Testis (tissue), 3 donors: ENCODE data around the gene IKBIP. TPM values are rescaled to one million over a fixed set of nuclear protein-coding genes. Genes with fewer than 3 reads are reported as not detected.

Experiments
- DNase-seq: peaks from one replicate; pipeline ENCODE4 v3.0.0-alpha.2; 2019
- H3K27ac ChIP-seq, 2 donors: fragments of 200-600 bp; sonication (generic); one replicate each; pipeline ENCODE4 v1.5.1; 2019
- H3K27me3 ChIP-seq: fragments of 200-600 bp; sonication (generic); one replicate; pipeline ENCODE4 v1.5.1; 2019
- H3K36me3 ChIP-seq: fragments of 200-600 bp; sonication (generic); one replicate; pipeline ENCODE4 v1.5.1; 2017; ENCODE audit warnings: low read depth; ENCODE audit errors: missing control alignments
- H3K4me1 ChIP-seq: fragments of 200-600 bp; sonication (generic); one replicate; pipeline ENCODE4 v1.5.1; 2019
- H3K4me3 ChIP-seq, 2 donors: fragments of 200-600 bp; sonication (generic); one replicate each; pipeline ENCODE4 v1.5.1; 2017 to 2019
- H3K9me3 ChIP-seq: fragments of 200-600 bp; sonication (generic); one replicate; pipeline ENCODE4 v1.5.1; 2017
- POLR2A ChIP-seq: fragments of 450-650 bp; IDR thresholded peaks from one replicate; pipeline ENCODE4 v1.6.1; 2017; ENCODE audit warnings: antibody characterized with exemption, mild to moderate bottlenecking, moderate library complexity
- WGBS, 2 donors: methylation state at CpG; one replicate each; pipeline ENCODE4 v1.1.5; 2018; 5-methylcytosine and 5-hydroxymethylcytosine counted together
- intact Hi-C: fragments of 100-400 bp; cut with DNase I; formaldehyde crosslinking; loops from one replicate; pipeline ENCODE4 v1.15.1; 2023; ENCODE audit warnings: low total_unique reads
- polyA plus RNA-seq: library from polyadenylated mRNA; stranded (reverse); fragments of 350-450 nt; fragmentation: Illumina TruSeq; extraction: RNeasy Lipid Tissue Mini Kit (QIAGEN cat#74804); gene quantifications from one replicate; pipeline ENCODE4 v1.2.3, GENCODE V29; 2014; ENCODE audit warnings: low read depth, low replicate concordance; ENCODE audit not compliant: insufficient read depth
- total RNA-seq, 2 donors: library from RNA; depleted of rRNA; stranded (reverse); fragments of >200 nt; gene quantifications; one replicate each; pipeline ENCODE4 v1.2.3, GENCODE V29; 2016
- TF ChIP-seq, protein P1 (sequence below), 3 experiments: fragments of 450-650 bp in 2 of 3; fragments of 200-600 bp in 1 of 3; sonication (generic) in 1 of 3; IDR thresholded peaks; one replicate each; pipeline ENCODE4 v1.5.1; 2016 to 2019; ENCODE audit warnings: antibody characterized with exemption in 3 of 3, mild to moderate bottlenecking in 2 of 3, moderate library complexity in 1 of 3

The IKBIP gene
- total and polyA plus RNA-seq, 3 donors from 2014 or later = 3.7 to 7.7 (median 7.4) TPM

- Histone ChIP-seq H3K27me3 (no peaks in the 10 kb centered on the region), H3K9me3 (no peaks in the 10 kb centered on the region), H3K27ac (no peak overlapping the region), H3K4me1 (no peaks in the 10 kb centered on the region), H3K4me3 (no peak overlapping the region), H3K36me3 (no peaks in the 10 kb centered on the region)
- WGBS, 2 donors = 81 to 91% methylated on average over 1 of the region's 1 CpG
- DNase-seq = no peak
- TF ChIP-seq, protein P1, sequence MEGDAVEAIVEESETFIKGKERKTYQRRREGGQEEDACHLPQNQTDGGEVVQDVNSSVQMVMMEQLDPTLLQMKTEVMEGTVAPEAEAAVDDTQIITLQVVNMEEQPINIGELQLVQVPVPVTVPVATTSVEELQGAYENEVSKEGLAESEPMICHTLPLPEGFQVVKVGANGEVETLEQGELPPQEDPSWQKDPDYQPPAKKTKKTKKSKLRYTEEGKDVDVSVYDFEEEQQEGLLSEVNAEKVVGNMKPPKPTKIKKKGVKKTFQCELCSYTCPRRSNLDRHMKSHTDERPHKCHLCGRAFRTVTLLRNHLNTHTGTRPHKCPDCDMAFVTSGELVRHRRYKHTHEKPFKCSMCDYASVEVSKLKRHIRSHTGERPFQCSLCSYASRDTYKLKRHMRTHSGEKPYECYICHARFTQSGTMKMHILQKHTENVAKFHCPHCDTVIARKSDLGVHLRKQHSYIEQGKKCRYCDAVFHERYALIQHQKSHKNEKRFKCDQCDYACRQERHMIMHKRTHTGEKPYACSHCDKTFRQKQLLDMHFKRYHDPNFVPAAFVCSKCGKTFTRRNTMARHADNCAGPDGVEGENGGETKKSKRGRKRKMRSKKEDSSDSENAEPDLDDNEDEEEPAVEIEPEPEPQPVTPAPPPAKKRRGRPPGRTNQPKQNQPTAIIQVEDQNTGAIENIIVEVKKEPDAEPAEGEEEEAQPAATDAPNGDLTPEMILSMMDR (IDR thresholded peaks at IDR 0.05) = peak; percentile 17 to 39 (median 20)
- no peak for TF ChIP-seq POLR2A
- intact Hi-C loops = no loop called here
These were observed 9.4 kb upstream of the IKBIP start for GRCh38 chr12:98653866-98654493.

DNA sequence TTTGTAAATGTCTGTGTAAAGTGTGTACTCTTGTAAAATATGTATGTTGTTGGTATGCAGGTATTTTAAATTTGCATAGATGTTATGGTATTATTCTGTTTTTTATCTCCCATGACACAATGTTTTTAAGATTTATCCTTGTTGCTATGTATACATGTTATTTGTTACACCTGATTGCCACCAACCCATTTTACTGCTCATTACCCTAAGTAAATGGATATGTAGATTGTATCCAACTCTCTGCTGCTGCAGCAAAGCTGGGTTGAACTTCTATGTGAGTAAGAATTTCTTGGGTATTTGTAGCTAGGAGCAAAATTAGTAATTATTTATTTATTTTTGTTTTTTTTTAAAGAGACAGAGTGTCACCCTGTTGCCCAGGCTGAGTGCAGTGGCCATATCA is 6.7 kb upstream of the IKBIP start:
- DNase-seq = no peak
- Histone ChIP-seq H3K36me3 (no peaks in the 10 kb centered on the region), H3K9me3 (no peaks in the 10 kb centered on the region), H3K4me1 (no peaks in the 10 kb centered on the region), H3K4me3 (no peak overlapping the region), H3K27ac (no peak overlapping the region), H3K27me3 (no peaks in the 10 kb centered on the region)
- intact Hi-C loops = no loop called here
- TF ChIP-seq, protein P1 (IDR thresholded peaks at IDR 0.05) = no peak
- no peak for TF ChIP-seq POLR2A

- Histone ChIP-seq H3K27me3 (no peaks in the 10 kb centered on the region), H3K9me3 (no peaks in the 10 kb centered on the region), H3K27ac (no peak overlapping the region), H3K4me3 (peak overlapping the region in 1 of 2 donors; percentile 90), H3K36me3 (no peaks in the 10 kb centered on the region), H3K4me1 (peaks cover 4% of the 10 kb centered on the region)
- DNase-seq = no peak
- intact Hi-C loops = no loop called here
- WGBS, 2 donors = 5 to 9% methylated on average over 8 of the region's 8 CpGs
- no peak for TF ChIP-seq POLR2A
- TF ChIP-seq, protein P1 (IDR thresholded peaks at IDR 0.05) = no peak
These were observed 1.9 kb upstream of the IKBIP start for GRCh38 chr12:98646294-98647090.

DNA sequence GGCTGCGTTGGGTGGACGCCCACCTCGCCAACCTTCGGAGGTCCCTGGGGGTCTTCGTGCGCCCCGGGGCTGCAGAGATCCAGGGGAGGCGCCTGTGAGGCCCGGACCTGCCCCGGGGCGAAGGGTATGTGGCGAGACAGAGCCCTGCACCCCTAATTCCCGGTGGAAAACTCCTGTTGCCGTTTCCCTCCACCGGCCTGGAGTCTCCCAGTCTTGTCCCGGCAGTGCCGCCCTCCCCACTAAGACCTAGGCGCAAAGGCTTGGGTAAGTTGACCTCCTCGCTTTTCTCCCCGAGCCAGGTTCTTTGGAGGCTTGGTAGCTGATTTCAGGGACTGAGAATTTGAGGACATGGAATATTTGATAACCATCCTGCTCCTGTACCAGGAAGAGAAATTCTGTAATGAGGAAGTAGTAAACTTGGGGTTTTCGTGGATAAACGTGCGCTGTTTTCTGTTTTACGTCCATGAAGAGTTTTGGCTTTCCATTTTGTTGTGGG is 1.0 kb upstream of the IKBIP start:
- 0% methylated on average over 12 to 13 of the region's 24 CpGs for WGBS, 2 donors
- no peaks in the 10 kb centered on the region for H3K36me3 ChIP-seq
- TF ChIP-seq, protein P1 (IDR thresholded peaks at IDR 0.05) = no peak
- no peak for TF ChIP-seq POLR2A
- H3K9me3 ChIP-seq = no peaks in the 10 kb centered on the region
- peak overlapping the region; percentile 87 to 90 for H3K4me3 ChIP-seq
- intact Hi-C loops = loop anchor here (2.0 kb wide), 1 partner anchor 53 kb away; the partner anchor contains the start of gene SLC25A3
- no peaks in the 10 kb centered on the region for H3K27me3 ChIP-seq
- H3K27ac ChIP-seq = peak overlapping the region; percentile 88 to 89
- peaks cover 4% of the 10 kb centered on the region for H3K4me1 ChIP-seq
- DNase-seq = peak; percentile 49
